ENCODE results near the gene TPRKB. TPM values are rescaled to one million over a fixed set of nuclear protein-coding genes. Genes with fewer than 3 reads are reported as not detected.
"Not testable (repeated sequence)": the region's sequence is repeated elsewhere in the genome, so short reads cannot be mapped to it uniquely, and the experiment has no call there.

The TPRKB gene
- total RNA-seq, 2 experiments from 2014 or later = 32.9 TPM

DNA sequence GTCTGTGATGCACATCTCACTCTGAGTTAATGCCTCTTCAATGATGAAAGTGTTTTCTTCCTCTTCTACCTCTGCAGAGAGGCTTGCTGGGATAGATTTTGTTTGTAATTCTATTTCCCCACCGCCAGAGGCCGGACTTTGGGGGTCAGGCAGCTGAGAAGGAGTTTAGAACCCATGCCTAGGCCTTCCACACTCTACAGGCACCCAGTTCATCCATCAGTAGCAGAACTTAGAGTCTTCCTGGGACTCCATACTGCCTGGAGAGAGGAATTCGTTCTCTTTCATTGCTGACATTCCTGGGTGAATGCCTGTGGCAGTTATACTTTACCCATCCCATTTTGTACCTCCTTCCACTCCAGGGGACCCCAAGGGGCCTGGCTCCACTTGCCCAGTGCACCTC lies 9.1 kb downstream of the TPRKB start:
- POLR2A ChIA-PET = no interaction called here
- Mint-ChIP-seq H3K4me3 (no peak overlapping the region), H3K4me1 (no peaks in the 10 kb centered on the region), H3K9me3 (no peaks in the 10 kb centered on the region), H3K27ac (no peak overlapping the region), H3K36me3 (ENCODE audit: low read depth) (peaks cover 46% of the 10 kb centered on the region), H3K27me3 (no peaks in the 10 kb centered on the region)
- CTCF ChIA-PET = no interaction called here
- DNase-seq = no peak

GRCh38 chr2:73726657-73727056 lies 10.5 kb downstream of the TPRKB start:
- H3K4me3 Mint-ChIP-seq, H3K27ac Mint-ChIP-seq, POLR2A ChIA-PET, H3K4me1 Mint-ChIP-seq, CTCF ChIA-PET, H3K9me3 Mint-ChIP-seq, DNase-seq, H3K27me3 Mint-ChIP-seq: not testable (repeated sequence)
- peaks cover 33% of the 10 kb centered on the region for H3K36me3 Mint-ChIP-seq (ENCODE audit: low read depth)

DNA sequence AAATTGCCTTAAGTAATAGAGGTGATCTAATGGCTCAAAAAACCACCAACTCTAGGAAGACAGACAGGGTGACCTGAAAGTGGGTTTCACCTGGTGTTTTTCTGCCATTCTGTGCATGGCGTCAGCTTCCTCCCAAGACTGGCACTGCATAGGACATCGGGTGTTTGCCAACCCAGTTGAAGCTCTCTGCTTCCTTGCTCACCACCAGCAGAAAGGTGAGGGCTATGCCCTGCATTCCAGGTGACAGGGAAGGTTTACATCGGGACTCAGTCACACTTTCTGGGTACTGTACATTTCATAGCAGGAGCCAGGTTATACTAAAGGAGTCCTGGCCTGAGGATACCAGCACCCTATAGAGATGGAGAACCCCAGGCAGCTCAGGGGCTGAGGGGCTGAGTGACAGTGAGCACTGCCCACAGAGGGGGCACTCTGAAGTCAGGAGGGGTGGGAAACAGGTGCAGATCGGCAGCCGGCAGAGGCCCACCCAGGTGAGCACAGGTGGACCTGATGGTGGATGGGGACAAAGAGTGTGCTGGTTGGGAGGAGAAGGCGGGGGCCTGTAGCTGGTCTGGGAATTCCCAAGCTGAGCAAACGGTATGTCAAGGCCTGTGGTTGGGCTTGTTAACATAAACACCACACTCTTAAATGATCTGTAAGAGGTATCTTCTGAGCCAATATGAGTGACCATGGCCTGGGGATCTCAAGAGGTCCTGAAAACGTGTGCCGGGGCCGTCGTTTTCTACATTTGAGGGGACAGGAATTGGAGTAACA lies 18.1 kb downstream of the TPRKB start:
- Mint-ChIP-seq H3K36me3 (ENCODE audit: low read depth) (peaks cover 9% of the 10 kb centered on the region), H3K4me3 (no peak overlapping the region), H3K27ac (no peak overlapping the region), H3K27me3 (peaks cover 6% of the 10 kb centered on the region), H3K9me3 (peaks cover 7% of the 10 kb centered on the region), H3K4me1 (no peaks in the 10 kb centered on the region)
- ChIA-PET POLR2A (no interaction called here), CTCF (no interaction called here)
- DNase-seq = no peak

DNA sequence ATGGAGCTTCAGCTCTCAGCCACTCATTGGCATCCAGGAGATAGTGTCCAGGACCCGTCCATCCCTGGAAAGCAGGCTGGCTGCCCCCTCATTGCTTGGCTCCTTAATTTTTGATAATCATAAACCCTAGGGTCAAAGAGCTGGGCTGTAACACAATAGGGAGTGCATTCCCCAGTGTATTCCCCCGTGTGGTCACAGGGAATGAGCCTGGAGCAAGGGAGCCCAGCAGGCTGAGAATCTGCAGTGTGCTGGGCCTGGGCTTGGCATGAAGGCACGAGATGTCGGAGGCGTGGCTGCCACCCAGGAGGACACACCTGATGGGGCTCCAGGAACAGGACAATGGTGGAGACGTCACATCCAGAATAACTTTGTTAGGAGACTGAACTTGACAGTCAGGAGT lies 18.7 kb downstream of the TPRKB start:
- Mint-ChIP-seq H3K36me3 (ENCODE audit: low read depth) (peaks cover 9% of the 10 kb centered on the region), H3K4me3 (no peak overlapping the region), H3K27me3 (peaks cover 6% of the 10 kb centered on the region), H3K4me1 (no peaks in the 10 kb centered on the region), H3K9me3 (peaks cover 11% of the 10 kb centered on the region), H3K27ac (no peak overlapping the region)
- ChIA-PET POLR2A (no interaction called here), CTCF (no interaction called here)
- no peak for DNase-seq

DNA sequence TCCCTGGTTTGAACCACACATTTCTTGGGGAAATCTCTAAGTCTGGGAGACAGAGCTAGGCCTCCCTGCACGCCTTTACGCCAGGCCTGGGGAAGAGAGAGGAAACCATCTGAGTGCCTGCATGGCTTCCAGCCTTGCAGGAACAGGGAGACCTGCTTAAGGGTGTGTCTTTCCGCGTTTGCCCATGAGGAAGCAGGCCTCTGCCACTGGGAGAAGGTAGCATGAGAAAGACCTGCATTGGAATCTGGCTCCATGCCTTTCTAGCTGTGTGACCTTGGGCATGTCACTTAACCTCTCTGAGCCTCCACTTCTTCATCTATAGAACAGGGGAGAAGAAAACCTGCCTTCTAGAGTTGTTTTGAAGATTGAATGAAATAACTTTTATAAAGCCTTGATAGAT lies 19.4 kb downstream of the TPRKB start:
- DNase-seq; H3K27me3 Mint-ChIP-seq; H3K36me3 Mint-ChIP-seq (ENCODE audit: low read depth); POLR2A ChIA-PET; H3K4me3 Mint-ChIP-seq; CTCF ChIA-PET; H3K27ac Mint-ChIP-seq; H3K4me1 Mint-ChIP-seq: not testable (repeated sequence)
- peaks cover 11% of the 10 kb centered on the region for H3K9me3 Mint-ChIP-seq

DNA sequence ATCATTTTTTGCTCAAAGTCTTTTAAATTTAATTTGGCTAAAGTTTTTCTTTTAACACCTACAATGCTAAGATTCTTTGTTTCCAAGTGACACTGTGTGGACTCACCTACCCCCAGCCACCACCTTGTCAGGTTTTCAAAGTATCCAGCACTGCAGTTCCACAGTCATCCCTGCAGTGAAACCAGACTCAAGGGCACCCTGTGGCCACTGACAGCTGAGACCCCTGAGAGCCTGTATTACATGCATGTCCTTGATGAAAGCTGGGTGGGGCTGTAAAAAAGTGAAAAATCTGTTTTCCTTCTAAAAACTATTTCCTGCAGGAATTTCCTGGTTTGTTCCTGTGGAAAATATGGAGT lies 19.9 kb downstream of the TPRKB start:
- no peaks in the 10 kb centered on the region for H3K4me1 Mint-ChIP-seq
- peaks cover 11% of the 10 kb centered on the region for H3K9me3 Mint-ChIP-seq

GRCh38 chr2:73716543-73717250 lies 20.4 kb downstream of the TPRKB start:
- no peaks in the 10 kb centered on the region for H3K4me1 Mint-ChIP-seq
- peaks cover 11% of the 10 kb centered on the region for H3K9me3 Mint-ChIP-seq
- CTCF ChIA-PET = no interaction called here
- DNase-seq = no peak
- no peak overlapping the region for H3K27ac Mint-ChIP-seq
- H3K4me3 Mint-ChIP-seq = no peak overlapping the region
- POLR2A ChIA-PET = no interaction called here
- peaks cover 9% of the 10 kb centered on the region for H3K36me3 Mint-ChIP-seq (ENCODE audit: low read depth)
- H3K27me3 Mint-ChIP-seq = peaks cover 6% of the 10 kb centered on the region

More for the DNA sequence above, 19.9 kb downstream of the TPRKB start:
- CTCF ChIA-PET = no interaction called here
- Mint-ChIP-seq H3K4me3 (no peak overlapping the region), H3K36me3 (ENCODE audit: low read depth) (peaks cover 9% of the 10 kb centered on the region), H3K27me3 (peaks cover 6% of the 10 kb centered on the region), H3K27ac (no peak overlapping the region)
- no peak for DNase-seq
- POLR2A ChIA-PET = no interaction called here

- no peak for DNase-seq
- Mint-ChIP-seq H3K9me3 (peaks cover 21% of the 10 kb centered on the region), H3K4me3 (no peak overlapping the region), H3K4me1 (no peaks in the 10 kb centered on the region), H3K27me3 (peaks cover 14% of the 10 kb centered on the region), H3K36me3 (ENCODE audit: low read depth) (peaks cover 9% of the 10 kb centered on the region), H3K27ac (no peak overlapping the region)
- ChIA-PET POLR2A (no interaction called here), CTCF (no interaction called here)
These were observed 23.1 kb downstream of the TPRKB start for GRCh38 chr2:73714091-73714490.

GRCh38 chr2:73708527-73708926 lies 28.6 kb downstream of the TPRKB start:
- CTCF ChIA-PET = interaction anchor here (0.6 to 0.7 kb wide), 2 partner anchors 28 to 29 kb away, joined by 3 read pairs; no protein-coding TSS in a partner anchor
- H3K27ac Mint-ChIP-seq = no peak overlapping the region

DNA sequence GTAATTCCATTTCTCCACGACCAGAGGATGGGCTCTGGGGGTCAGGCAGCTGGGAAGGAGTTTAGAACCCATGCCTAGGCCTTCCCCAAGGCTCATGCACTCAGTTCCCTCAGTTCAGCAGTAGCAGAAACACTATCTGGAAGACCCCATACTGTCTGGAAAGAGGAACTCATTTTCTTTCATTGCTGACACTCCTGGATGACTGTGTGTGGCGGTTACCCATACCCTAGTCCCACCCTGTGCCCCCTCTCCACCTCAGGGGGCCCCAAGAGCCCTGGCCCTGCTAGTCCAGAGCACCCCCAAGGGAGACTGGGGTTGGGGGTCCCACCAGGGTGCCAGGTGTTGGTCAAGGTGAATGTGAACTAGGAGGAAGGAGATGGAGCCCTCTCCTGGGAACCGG lies 29.5 kb downstream of the TPRKB start:
- POLR2A ChIA-PET = no interaction called here

More at GRCh38 chr2:73708527-73708926, 28.6 kb downstream of the TPRKB start:
- H3K27me3 Mint-ChIP-seq = peaks cover 14% of the 10 kb centered on the region
- no peaks in the 10 kb centered on the region for H3K4me1 Mint-ChIP-seq
- no peaks in the 10 kb centered on the region for H3K36me3 Mint-ChIP-seq (ENCODE audit: low read depth)
- peaks cover 10% of the 10 kb centered on the region for H3K9me3 Mint-ChIP-seq
- DNase-seq = no peak
- no peak overlapping the region for H3K4me3 Mint-ChIP-seq
- POLR2A ChIA-PET = no interaction called here

GRCh38 chr2:73707058-73707457 lies 30.1 kb downstream of the TPRKB start:
- peaks cover 9% of the 10 kb centered on the region for H3K9me3 Mint-ChIP-seq
- CTCF ChIA-PET = no interaction called here
- no peak overlapping the region for H3K27ac Mint-ChIP-seq
- no peaks in the 10 kb centered on the region for H3K4me1 Mint-ChIP-seq
- H3K4me3 Mint-ChIP-seq = no peak overlapping the region
- DNase-seq = no peak
- POLR2A ChIA-PET = no interaction called here
- H3K36me3 Mint-ChIP-seq (ENCODE audit: low read depth) = no peaks in the 10 kb centered on the region
- H3K27me3 Mint-ChIP-seq = peaks cover 14% of the 10 kb centered on the region

More for the DNA sequence above, 29.5 kb downstream of the TPRKB start:
- CTCF ChIA-PET = no interaction called here
- no peaks in the 10 kb centered on the region for H3K36me3 Mint-ChIP-seq (ENCODE audit: low read depth)
- no peak overlapping the region for H3K27ac Mint-ChIP-seq
- peaks cover 9% of the 10 kb centered on the region for H3K9me3 Mint-ChIP-seq
- no peak overlapping the region for H3K4me3 Mint-ChIP-seq
- H3K4me1 Mint-ChIP-seq = no peaks in the 10 kb centered on the region
- no peak for DNase-seq
- H3K27me3 Mint-ChIP-seq = peaks cover 14% of the 10 kb centered on the region

DNA sequence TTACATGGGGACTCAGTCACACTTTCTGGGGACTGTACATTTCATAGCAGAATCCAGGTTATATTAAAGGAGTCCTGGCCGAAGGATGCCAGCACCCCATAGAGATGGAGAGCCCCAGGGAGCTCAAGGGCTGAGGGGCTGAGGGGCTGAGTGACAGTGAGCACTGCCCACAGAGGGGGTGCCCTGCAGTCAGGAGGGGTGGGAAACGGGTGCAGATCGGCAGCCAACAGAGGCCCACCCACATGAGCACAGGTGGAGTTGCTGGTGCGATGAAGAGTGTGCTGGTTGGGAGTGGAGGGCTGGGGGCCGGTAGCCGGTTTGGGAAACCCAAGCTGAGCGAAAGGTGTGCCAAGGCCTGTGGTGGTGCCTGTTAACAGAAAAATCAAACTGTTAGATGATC lies 32.1 kb downstream of the TPRKB start:
- ChIA-PET POLR2A (no interaction called here), CTCF (no interaction called here)
- H3K36me3 Mint-ChIP-seq (ENCODE audit: low read depth) = no peaks in the 10 kb centered on the region
- H3K4me1 Mint-ChIP-seq = no peaks in the 10 kb centered on the region
- no peak for DNase-seq
- H3K27ac Mint-ChIP-seq = no peak overlapping the region
- H3K9me3 Mint-ChIP-seq = peaks cover 5% of the 10 kb centered on the region
- no peak overlapping the region for H3K4me3 Mint-ChIP-seq
- peaks cover 13% of the 10 kb centered on the region for H3K27me3 Mint-ChIP-seq

DNA sequence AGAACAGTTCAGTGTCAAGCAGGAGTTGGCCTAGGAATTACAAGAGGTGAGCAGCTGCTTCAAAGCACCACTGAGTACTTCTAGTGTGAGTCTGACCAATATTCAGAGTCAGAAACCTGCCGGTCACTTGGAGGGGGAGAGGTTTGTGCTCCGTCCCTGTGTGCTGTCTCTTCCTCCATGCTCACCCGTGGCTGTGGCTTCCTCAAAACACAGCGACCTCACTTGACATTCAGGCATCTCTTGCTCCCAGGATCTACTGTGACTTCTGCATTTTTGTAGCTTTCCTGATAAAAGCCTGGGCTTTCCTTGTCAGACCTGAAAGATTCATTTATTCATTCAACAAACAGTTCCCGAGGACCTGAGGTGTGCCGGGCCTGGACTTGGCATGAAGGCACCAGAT lies 32.9 kb downstream of the TPRKB start:
- H3K4me1 Mint-ChIP-seq = no peaks in the 10 kb centered on the region
- H3K9me3 Mint-ChIP-seq = peaks cover 3% of the 10 kb centered on the region
- H3K4me3 Mint-ChIP-seq = no peak overlapping the region
- DNase-seq = no peak
- H3K36me3 Mint-ChIP-seq (ENCODE audit: low read depth) = no peaks in the 10 kb centered on the region
- ChIA-PET POLR2A (no interaction called here), CTCF (no interaction called here)
- no peak overlapping the region for H3K27ac Mint-ChIP-seq
- H3K27me3 Mint-ChIP-seq = peaks cover 10% of the 10 kb centered on the region

- peaks cover 10% of the 10 kb centered on the region for H3K27me3 Mint-ChIP-seq
- no peaks in the 10 kb centered on the region for H3K4me1 Mint-ChIP-seq
- no peaks in the 10 kb centered on the region for H3K36me3 Mint-ChIP-seq (ENCODE audit: low read depth)
- ChIA-PET POLR2A (interaction anchor here (0.5 kb wide), 1 partner anchor 1050 kb away, joined by 3 read pairs; no protein-coding TSS in a partner anchor), CTCF (no interaction called here)
- H3K4me3 Mint-ChIP-seq = no peak overlapping the region
- peaks cover 5% of the 10 kb centered on the region for H3K9me3 Mint-ChIP-seq
- H3K27ac Mint-ChIP-seq = no peak overlapping the region
- DNase-seq = no peak
These were observed 33.5 kb downstream of the TPRKB start for GRCh38 chr2:73703675-73704074.

Data from activated CD4-positive, alpha-beta memory T cell treated with anti-CD3 and anti-CD28 coated beads, Interleukin-2, amount 10 ng/mL, durations not matched to agents 7 days and 5 days (primary cell).